ENCODE data around the gene TMEM169. TPM values are rescaled to one million over a fixed set of nuclear protein-coding genes. Genes with fewer than 3 reads are reported as not detected.

TMEM169 gene
- total and polyA plus RNA-seq, 4 donors: 0.32 to 0.72 TPM; not detected in 2

DNA sequence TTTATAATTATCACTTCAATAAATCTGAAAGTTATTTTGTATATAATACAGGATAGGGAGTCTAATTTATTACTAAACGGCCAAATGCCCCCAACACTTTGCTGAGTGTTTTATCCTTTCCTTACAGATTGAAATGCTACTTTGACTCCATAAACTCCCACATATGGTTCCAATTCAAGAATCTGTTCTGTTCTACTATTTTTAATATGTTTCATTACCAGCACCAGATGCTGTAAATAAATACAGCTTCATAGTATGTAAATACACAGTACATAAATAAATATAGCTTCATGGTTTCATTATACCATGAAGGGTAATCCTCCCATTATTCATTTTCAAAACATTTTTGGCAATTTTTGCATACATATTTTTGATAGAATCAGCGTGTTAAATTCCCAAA is 34.3 kb upstream of the TMEM169 start:
- Histone ChIP-seq H3K27ac (ENCODE audit: low read depth in 1 of 2, low read length in 2 of 2) (no peak overlapping the region), H3K27me3 (ENCODE audit: control insufficient read depth in 1 of 2, insufficient read depth in 2 of 2, low read length in 1 of 2) (no peaks in the 10 kb centered on the region), H3K36me3 (ENCODE audit: control insufficient read depth in 1 of 2, insufficient read depth in 2 of 2, low read length in 1 of 2) (peaks cover 0 to 1% of the 10 kb centered on the region in 2 donors), H3K4me1 (ENCODE audit: control insufficient read depth in 1 of 2, insufficient read depth in 2 of 2, low read length in 2 of 2) (no peaks in the 10 kb centered on the region), H3K4me3 (ENCODE audit: low read length in 2 of 2) (no peak overlapping the region), H3K9me3 (ENCODE audit: control insufficient read depth, low read length) (no peaks in the 10 kb centered on the region)
- DNase-seq (no peak), ATAC-seq (ENCODE audit: low FRiP score) (no peak)
- intact Hi-C loops (cut with DNase I): no loop called here
- 83 to 92% methylated on average over 2 of the region's 2 CpGs for WGBS, 2 donors

DNA sequence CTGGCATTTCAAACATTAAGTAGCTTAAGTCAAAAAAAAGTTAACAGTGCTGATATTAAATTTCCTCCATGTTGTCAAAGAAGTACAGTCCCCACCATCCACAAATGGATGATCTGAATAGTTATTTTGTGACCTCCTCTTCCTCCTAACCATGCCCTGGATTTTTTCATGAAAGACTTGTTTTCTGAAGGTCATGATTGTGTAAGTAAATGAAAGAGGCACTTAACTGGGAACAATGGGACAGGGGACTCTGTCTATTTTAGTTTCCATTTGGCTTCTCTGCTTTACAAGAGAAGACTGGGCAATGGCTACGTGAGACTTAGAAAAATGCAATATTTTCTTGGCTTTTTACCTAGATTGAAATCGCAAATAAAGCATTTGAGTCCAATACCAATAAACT is 32.3 kb upstream of the TMEM169 start:
- 51 to 69% methylated on average over 2 of the region's 2 CpGs for WGBS, 2 donors
- no peak for DNase-seq

DNA sequence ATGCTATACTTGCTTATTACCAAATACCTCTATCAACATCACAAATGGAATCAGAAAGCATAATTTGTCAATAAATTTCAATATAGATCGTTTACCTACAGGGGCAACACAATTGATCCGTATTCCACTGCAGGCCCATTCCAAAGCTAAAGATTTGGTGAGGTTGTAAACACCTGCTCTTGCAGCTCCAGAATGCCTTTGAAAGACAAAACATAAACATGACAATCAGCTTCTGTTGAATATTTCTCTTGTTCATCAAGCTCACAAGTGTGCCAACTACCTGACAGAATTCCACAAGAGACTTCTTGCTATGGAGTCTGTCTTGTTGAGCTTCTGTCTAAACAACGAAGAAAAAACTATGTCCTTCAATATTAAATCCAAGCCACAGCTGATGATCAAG is 30.4 kb upstream of the TMEM169 start:
- intact Hi-C loops (cut with DNase I): no loop called here
- ATAC-seq (ENCODE audit: low FRiP score): no peak
- no peaks in the 10 kb centered on the region for H3K27me3 ChIP-seq (ENCODE audit: control insufficient read depth in 1 of 2, insufficient read depth in 2 of 2, low read length in 1 of 2)
- no peak for DNase-seq
- H3K27ac ChIP-seq (ENCODE audit: low read depth in 1 of 2, low read length in 2 of 2): no peak overlapping the region
- H3K9me3 ChIP-seq (ENCODE audit: control insufficient read depth, low read length): no peaks in the 10 kb centered on the region
- H3K36me3 ChIP-seq (ENCODE audit: control insufficient read depth in 1 of 2, insufficient read depth in 2 of 2, low read length in 1 of 2): peaks cover 0 to 1% of the 10 kb centered on the region in 2 donors
- H3K4me1 ChIP-seq (ENCODE audit: control insufficient read depth in 1 of 2, insufficient read depth in 2 of 2, low read length in 2 of 2): no peaks in the 10 kb centered on the region
- H3K4me3 ChIP-seq (ENCODE audit: low read length in 2 of 2): no peak overlapping the region
- 90 to 92% methylated on average over 3 of the region's 3 CpGs for WGBS, 2 donors

More for the DNA sequence above, 32.3 kb upstream of the TMEM169 start:
- H3K9me3 ChIP-seq (ENCODE audit: control insufficient read depth, low read length): no peaks in the 10 kb centered on the region
- intact Hi-C loops (cut with DNase I): no loop called here
- peaks cover 0 to 1% of the 10 kb centered on the region in 2 donors for H3K36me3 ChIP-seq (ENCODE audit: control insufficient read depth in 1 of 2, insufficient read depth in 2 of 2, low read length in 1 of 2)
- no peak overlapping the region for H3K27ac ChIP-seq (ENCODE audit: low read depth in 1 of 2, low read length in 2 of 2)
- no peaks in the 10 kb centered on the region for H3K4me1 ChIP-seq (ENCODE audit: control insufficient read depth in 1 of 2, insufficient read depth in 2 of 2, low read length in 2 of 2)
- ATAC-seq (ENCODE audit: low FRiP score): no peak
- no peak overlapping the region for H3K4me3 ChIP-seq (ENCODE audit: low read length in 2 of 2)
- no peaks in the 10 kb centered on the region for H3K27me3 ChIP-seq (ENCODE audit: control insufficient read depth in 1 of 2, insufficient read depth in 2 of 2, low read length in 1 of 2)

DNA sequence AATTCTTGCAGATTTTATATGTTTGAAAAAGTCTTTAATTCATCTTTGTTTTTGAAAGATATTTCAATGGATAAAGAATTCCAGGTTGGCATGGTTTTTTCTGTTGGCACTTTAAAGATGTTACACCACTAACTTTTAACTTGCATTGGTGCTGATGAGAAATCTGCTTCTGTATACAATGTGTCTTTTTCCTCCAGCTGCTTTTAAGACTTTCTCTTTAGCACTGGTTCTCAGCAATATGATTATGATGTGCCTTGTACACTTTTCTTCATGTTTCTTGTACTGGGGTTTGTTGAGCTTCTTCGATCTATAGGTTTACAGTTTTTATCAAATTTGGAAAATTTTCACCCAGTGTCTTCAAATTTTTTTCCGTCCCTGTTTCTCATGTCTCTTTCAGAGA is 29.3 kb upstream of the TMEM169 start:
- no peaks in the 10 kb centered on the region for H3K9me3 ChIP-seq (ENCODE audit: control insufficient read depth, low read length)
- DNase-seq (no peak), ATAC-seq (ENCODE audit: low FRiP score) (no peak)
- WGBS, 2 donors: 98 to 99% methylated on average over 2 of the region's 2 CpGs
- H3K36me3 ChIP-seq (ENCODE audit: control insufficient read depth in 1 of 2, insufficient read depth in 2 of 2, low read length in 1 of 2): peaks cover 0 to 1% of the 10 kb centered on the region in 2 donors
- intact Hi-C loops (cut with DNase I): no loop called here
- H3K27me3 ChIP-seq (ENCODE audit: control insufficient read depth in 1 of 2, insufficient read depth in 2 of 2, low read length in 1 of 2): no peaks in the 10 kb centered on the region
- no peaks in the 10 kb centered on the region for H3K4me1 ChIP-seq (ENCODE audit: control insufficient read depth in 1 of 2, insufficient read depth in 2 of 2, low read length in 2 of 2)
- H3K27ac ChIP-seq (ENCODE audit: low read depth in 1 of 2, low read length in 2 of 2): no peak overlapping the region
- H3K4me3 ChIP-seq (ENCODE audit: low read length in 2 of 2): no peak overlapping the region

DNA sequence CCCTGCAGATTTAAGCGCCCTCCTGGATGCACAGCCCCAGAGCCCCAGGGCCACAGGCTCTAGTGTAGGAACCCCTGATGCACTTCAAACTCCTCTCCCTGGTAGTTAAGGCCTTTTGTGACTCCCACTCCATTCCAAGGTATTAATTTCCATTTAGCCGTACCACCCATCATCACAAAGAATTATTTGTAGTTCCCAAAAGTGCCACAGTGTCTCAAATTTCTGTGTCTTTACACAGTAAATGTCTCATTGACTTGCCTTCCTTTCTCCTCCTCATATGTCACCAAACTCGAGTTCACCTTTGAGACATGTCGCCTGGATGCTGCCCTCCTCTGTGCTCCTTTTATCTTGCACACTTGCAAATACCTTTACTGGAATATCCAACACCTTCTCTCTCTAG is 26.0 kb upstream of the TMEM169 start:
- no peak for DNase-seq
- H3K36me3 ChIP-seq (ENCODE audit: control insufficient read depth in 1 of 2, insufficient read depth in 2 of 2, low read length in 1 of 2): no peaks in the 10 kb centered on the region
- H3K4me1 ChIP-seq (ENCODE audit: control insufficient read depth in 1 of 2, insufficient read depth in 2 of 2, low read length in 2 of 2): no peaks in the 10 kb centered on the region
- no peak overlapping the region for H3K27ac ChIP-seq (ENCODE audit: low read depth in 1 of 2, low read length in 2 of 2)
- no peaks in the 10 kb centered on the region for H3K9me3 ChIP-seq (ENCODE audit: control insufficient read depth, low read length)
- 91% methylated on average over 4 of the region's 4 CpGs for WGBS, 2 donors
- no peak for ATAC-seq (ENCODE audit: low FRiP score)
- no peak overlapping the region for H3K4me3 ChIP-seq (ENCODE audit: low read length in 2 of 2)
- no peaks in the 10 kb centered on the region for H3K27me3 ChIP-seq (ENCODE audit: control insufficient read depth in 1 of 2, insufficient read depth in 2 of 2, low read length in 1 of 2)
- intact Hi-C loops (cut with DNase I): no loop called here

DNA sequence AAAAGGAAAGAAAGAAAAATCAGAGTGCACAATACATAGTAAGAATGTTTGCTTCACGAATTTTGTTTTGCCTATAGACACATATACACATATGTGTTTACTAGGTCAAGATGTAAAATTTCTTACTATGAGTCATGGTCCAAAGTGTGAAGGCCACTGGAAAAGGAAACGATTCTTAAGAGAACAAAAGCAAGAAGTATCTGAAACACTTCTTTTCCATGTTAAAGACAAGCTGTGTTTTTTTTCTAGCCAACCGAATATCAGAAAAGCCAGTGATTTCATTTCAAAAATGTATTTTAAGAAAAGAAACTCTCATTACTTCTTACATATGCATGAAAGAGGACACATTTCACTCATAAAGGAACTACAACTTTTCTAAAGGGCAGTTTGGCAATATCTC is 25.0 kb upstream of the TMEM169 start:
- H3K9me3 ChIP-seq (ENCODE audit: control insufficient read depth, low read length): no peaks in the 10 kb centered on the region
- DNase-seq (no peak), ATAC-seq (ENCODE audit: low FRiP score) (no peak)
- H3K4me1 ChIP-seq (ENCODE audit: control insufficient read depth in 1 of 2, insufficient read depth in 2 of 2, low read length in 2 of 2): no peaks in the 10 kb centered on the region
- no peak overlapping the region for H3K4me3 ChIP-seq (ENCODE audit: low read length in 2 of 2)
- H3K27me3 ChIP-seq (ENCODE audit: control insufficient read depth in 1 of 2, insufficient read depth in 2 of 2, low read length in 1 of 2): no peaks in the 10 kb centered on the region
- H3K27ac ChIP-seq (ENCODE audit: low read depth in 1 of 2, low read length in 2 of 2): no peak overlapping the region
- no peaks in the 10 kb centered on the region for H3K36me3 ChIP-seq (ENCODE audit: control insufficient read depth in 1 of 2, insufficient read depth in 2 of 2, low read length in 1 of 2)
- intact Hi-C loops (cut with DNase I): no loop called here
- WGBS, 2 donors: 69% methylated on average over 3 of the region's 3 CpGs

DNA sequence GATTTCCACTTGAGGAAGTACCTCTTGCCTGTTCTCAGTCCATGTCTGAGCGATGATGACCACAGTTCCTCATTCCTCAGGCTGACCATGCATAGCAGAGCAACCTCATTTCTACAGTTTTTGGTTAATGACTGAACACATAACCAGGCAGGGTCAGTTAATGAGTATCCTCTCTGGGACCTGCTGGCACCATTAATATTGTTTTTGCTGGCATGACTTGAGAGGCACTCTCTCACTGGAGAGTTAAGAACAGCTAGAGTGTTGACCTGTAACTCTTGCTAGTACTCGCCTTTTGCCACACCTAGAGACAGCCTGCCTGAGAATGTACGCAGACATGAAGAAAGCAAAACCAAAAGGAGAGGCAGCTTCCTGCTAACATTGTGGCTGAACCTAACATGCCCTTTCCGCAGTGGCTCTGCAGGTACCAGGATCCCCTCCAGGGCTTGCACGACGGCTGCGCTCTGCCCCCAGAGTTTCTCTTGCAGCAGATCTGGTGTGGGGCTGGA is 24.0 kb upstream of the TMEM169 start:
- H3K27me3 ChIP-seq (ENCODE audit: control insufficient read depth in 1 of 2, insufficient read depth in 2 of 2, low read length in 1 of 2): no peaks in the 10 kb centered on the region
- intact Hi-C loops (cut with DNase I): no loop called here
- no peak for DNase-seq
- no peak overlapping the region for H3K27ac ChIP-seq (ENCODE audit: low read depth in 1 of 2, low read length in 2 of 2)
- ATAC-seq (ENCODE audit: low FRiP score): no peak
- no peaks in the 10 kb centered on the region for H3K4me1 ChIP-seq (ENCODE audit: control insufficient read depth in 1 of 2, insufficient read depth in 2 of 2, low read length in 2 of 2)
- no peak overlapping the region for H3K4me3 ChIP-seq (ENCODE audit: low read length in 2 of 2)
- no peaks in the 10 kb centered on the region for H3K36me3 ChIP-seq (ENCODE audit: control insufficient read depth in 1 of 2, insufficient read depth in 2 of 2, low read length in 1 of 2)
- 73 to 84% methylated on average over 7 of the region's 7 CpGs for WGBS, 2 donors
- no peaks in the 10 kb centered on the region for H3K9me3 ChIP-seq (ENCODE audit: control insufficient read depth, low read length)

DNA sequence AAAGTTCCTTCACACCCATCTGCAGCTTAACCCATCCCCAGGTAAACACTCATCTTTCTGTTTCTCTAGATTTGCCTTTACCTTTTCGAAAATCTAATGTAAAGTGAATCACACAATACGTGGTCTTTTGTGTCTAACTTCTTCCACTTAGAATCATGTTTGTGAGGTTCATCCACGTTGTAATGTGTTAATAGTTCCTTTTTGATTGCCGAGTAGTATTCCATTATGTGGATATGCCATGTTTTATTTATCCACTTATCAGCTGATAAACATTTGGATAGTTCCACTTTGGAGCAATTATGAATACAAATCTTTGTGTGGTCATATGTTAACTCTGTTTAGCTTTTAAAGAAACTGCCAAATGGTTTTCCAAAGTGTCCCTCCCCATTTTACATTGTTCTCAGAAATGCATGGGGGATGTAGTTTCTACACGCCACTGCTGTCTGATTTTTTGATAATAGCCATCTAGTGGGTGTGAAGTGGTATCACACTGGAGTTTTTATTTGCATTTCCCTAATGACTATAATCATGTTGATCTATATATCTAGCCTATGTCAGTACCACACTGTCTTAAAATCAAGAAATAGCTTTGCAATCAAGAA is 22.4 kb upstream of the TMEM169 start:
- WGBS, 2 donors: 96 to 97% methylated on average over 5 of the region's 5 CpGs
- intact Hi-C loops (cut with DNase I): no loop called here
- Histone ChIP-seq H3K4me3 (ENCODE audit: low read length in 2 of 2) (no peak overlapping the region), H3K4me1 (ENCODE audit: control insufficient read depth in 1 of 2, insufficient read depth in 2 of 2, low read length in 2 of 2) (no peaks in the 10 kb centered on the region), H3K36me3 (ENCODE audit: control insufficient read depth in 1 of 2, insufficient read depth in 2 of 2, low read length in 1 of 2) (no peaks in the 10 kb centered on the region), H3K27me3 (ENCODE audit: control insufficient read depth in 1 of 2, insufficient read depth in 2 of 2, low read length in 1 of 2) (no peaks in the 10 kb centered on the region), H3K9me3 (ENCODE audit: control insufficient read depth, low read length) (no peaks in the 10 kb centered on the region), H3K27ac (ENCODE audit: low read depth in 1 of 2, low read length in 2 of 2) (no peak overlapping the region)
- ATAC-seq (ENCODE audit: low FRiP score): no peak
- DNase-seq: no peak

DNA sequence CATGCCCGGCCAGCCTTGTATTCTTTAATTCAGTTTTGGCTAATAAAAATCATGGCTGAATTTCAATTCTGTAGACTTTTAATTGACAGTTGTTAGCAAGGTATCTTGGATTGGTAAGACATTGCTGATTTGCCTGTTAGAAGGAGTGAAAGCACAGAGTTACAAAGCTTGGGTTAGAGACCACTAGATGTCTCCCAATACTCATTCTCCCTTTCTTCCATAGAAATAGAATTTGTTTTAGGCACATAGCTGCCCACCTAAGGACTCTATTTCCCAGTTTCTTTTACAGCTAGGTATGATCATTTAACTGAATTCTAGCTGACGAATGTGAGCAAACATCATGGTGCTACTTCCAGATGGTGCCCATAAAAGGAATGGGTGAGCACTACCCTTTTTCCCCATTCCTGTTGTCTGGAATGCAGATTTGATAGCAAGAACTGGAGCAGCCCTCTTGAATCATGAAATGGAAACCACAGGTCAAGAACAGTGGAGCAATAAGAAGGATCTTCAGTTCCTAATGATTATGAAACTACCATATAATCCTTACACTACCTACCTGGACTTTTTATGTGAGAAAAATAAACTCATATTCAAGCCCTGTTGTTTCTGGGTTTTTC is 17.6 kb upstream of the TMEM169 start:
- Histone ChIP-seq H3K4me3 (ENCODE audit: low read length in 2 of 2) (no peak overlapping the region), H3K4me1 (ENCODE audit: control insufficient read depth in 1 of 2, insufficient read depth in 2 of 2, low read length in 2 of 2) (no peaks in the 10 kb centered on the region), H3K36me3 (ENCODE audit: control insufficient read depth in 1 of 2, insufficient read depth in 2 of 2, low read length in 1 of 2) (no peaks in the 10 kb centered on the region), H3K9me3 (ENCODE audit: control insufficient read depth, low read length) (no peaks in the 10 kb centered on the region), H3K27ac (ENCODE audit: low read depth in 1 of 2, low read length in 2 of 2) (no peak overlapping the region), H3K27me3 (ENCODE audit: control insufficient read depth in 1 of 2, insufficient read depth in 2 of 2, low read length in 1 of 2) (no peaks in the 10 kb centered on the region)
- intact Hi-C loops (cut with DNase I): no loop called here
- DNase-seq (no peak), ATAC-seq (ENCODE audit: low FRiP score) (no peak)
- 82 to 89% methylated on average over 2 of the region's 2 CpGs for WGBS, 2 donors
